GM23248 (cell line): ENCODE measurements around the gene RTN3. TPM values are rescaled to one million over a fixed set of nuclear protein-coding genes. Genes with fewer than 3 reads are reported as not detected.

Experiments
- DNase-seq: peaks from one replicate; pipeline ENCODE4 v3.0.0-alpha.2; 2015
- H2AFZ ChIP-seq: fragments of 200-600 bp; sonication (generic); 2 replicates; pipeline ENCODE4 v1.6.1; 2016; ENCODE audit warnings: antibody characterized with exemption
- H3F3A ChIP-seq: fragments of 200-600 bp; sonication (generic); 2 replicates; pipeline ENCODE4 v1.6.1; 2016; ENCODE audit warnings: mild to moderate bottlenecking, antibody characterized with exemption, mixed run types; ENCODE audit not compliant: insufficient read depth
- H3K27ac ChIP-seq: fragments of 200-600 bp; sonication (generic); 2 replicates; pipeline ENCODE4 v1.5.1; 2016; ENCODE audit warnings: mild to moderate bottlenecking
- H3K27me3 ChIP-seq: fragments of 200-600 bp; sonication (generic); replicated peaks from 2 replicates; pipeline ENCODE4 v1.6.1; 2016; ENCODE audit warnings: mild to moderate bottlenecking; ENCODE audit not compliant: insufficient read depth
- H3K36me3 ChIP-seq: fragments of 200-600 bp; sonication (generic); 2 replicates; pipeline ENCODE4 v1.6.1; 2016; ENCODE audit warnings: low read depth, mild to moderate bottlenecking
- H3K4me1 ChIP-seq: fragments of 200-600 bp; sonication (generic); 2 replicates; pipeline ENCODE4 v1.6.1; 2016; ENCODE audit warnings: mild to moderate bottlenecking; ENCODE audit not compliant: insufficient read depth
- H3K4me2 ChIP-seq: fragments of 200-600 bp; sonication (generic); one replicate; pipeline ENCODE4 v1.6.1; 2016; ENCODE audit warnings: mild to moderate bottlenecking; ENCODE audit not compliant: unreplicated experiment
- H3K4me3 ChIP-seq: fragments of 200-600 bp; sonication (generic); 2 replicates; pipeline ENCODE4 v1.5.1; 2016; ENCODE audit warnings: mild to moderate bottlenecking
- H3K79me2 ChIP-seq: fragments of 200-600 bp; sonication (generic); 2 replicates; pipeline ENCODE4 v1.6.1; 2016; ENCODE audit warnings: mild to moderate bottlenecking; ENCODE audit not compliant: insufficient read depth
- H3K9ac ChIP-seq: fragments of 200-600 bp; sonication (generic); 2 replicates; pipeline ENCODE4 v1.6.1; 2016; ENCODE audit warnings: mild to moderate bottlenecking
- H3K9me2 ChIP-seq: fragments of 200-600 bp; sonication (generic); 2 replicates; pipeline ENCODE4 v1.6.1; 2016; ENCODE audit warnings: mixed run types, mild to moderate bottlenecking, moderate library complexity; ENCODE audit not compliant: insufficient read depth
- H3K9me3 ChIP-seq: fragments of 200-600 bp; sonication (generic); one replicate; pipeline ENCODE4 v1.6.1; 2017; ENCODE audit warnings: low read depth
- H4K20me1 ChIP-seq: fragments of 200-600 bp; sonication (generic); 2 replicates; pipeline ENCODE4 v1.6.0; 2016; ENCODE audit not compliant: insufficient read depth
- EZH2 ChIP-seq: fragments of 200-600 bp; sonication (generic); IDR thresholded peaks from 2 replicates; pipeline ENCODE4 v1.6.1; 2018; ENCODE audit warnings: antibody characterized with exemption, mild to moderate bottlenecking; ENCODE audit not compliant: insufficient read depth, poor library complexity, severe bottlenecking
- EZH2phosphoT487 ChIP-seq: fragments of 200-600 bp; sonication (generic); IDR thresholded peaks from 2 replicates; pipeline ENCODE4 v1.6.1; 2018; ENCODE audit warnings: antibody characterized with exemption, moderate library complexity, mild to moderate bottlenecking, low read depth; ENCODE audit not compliant: insufficient read depth
- WGBS, 2 experiments: methylation state at CpG; one replicate each; pipeline ENCODE4 v1.1.6; 2015 to 2017; ENCODE audit warnings: low lambda C conversion rate in 2 of 2, low coverage in 1 of 2; ENCODE audit errors: missing lambda C conversion rate in 2 of 2; 5-methylcytosine and 5-hydroxymethylcytosine counted together
- in situ Hi-C: fragments of 300-500 bp; cut with MboI; formaldehyde crosslinking; loops from 2 replicates; pipeline ENCODE4 v1.15.0; 2020
- polyA plus RNA-seq: library from polyadenylated mRNA; unstranded; fragments of >200 nt; fragmentation: Nextera tagmentation; extraction: Ambion mirVana; gene quantifications from 2 replicates; pipeline ENCODE4 v1.2.1, GENCODE V29; 2016
- total RNA-seq: library from RNA; depleted of rRNA; stranded (reverse); fragments of >200 nt; shearing (Covaris generic); gene quantifications from 2 replicates; pipeline ENCODE4 v1.2.3, GENCODE V29; 2014

The RTN3 gene
- total and polyA plus RNA-seq, 2 experiments from 2014 or later: 113 to 123 TPM

- 29 to 35% methylated on average over 1 of the region's 1 CpG for WGBS, 2 experiments
- peaks cover 41% of the 10 kb centered on the region for H3K4me1 ChIP-seq
- H3K27ac ChIP-seq: peak overlapping the region; percentile 63
- DNase-seq: peak; percentile 29
- peak overlapping the region; percentile 38 for H3K4me2 ChIP-seq
- no peaks in the 10 kb centered on the region for H3K27me3 ChIP-seq
- H3K9me2 ChIP-seq: no peaks in the 10 kb centered on the region
- no peaks in the 10 kb centered on the region for H3K36me3 ChIP-seq
- H2AFZ ChIP-seq: peak overlapping the region; percentile 2; the same call in 1 of the 2 replicates
- no peaks in the 10 kb centered on the region for H4K20me1 ChIP-seq
- no peaks in the 10 kb centered on the region for H3K9me3 ChIP-seq
- in situ Hi-C loops: no loop called here
- peaks cover 49% of the 10 kb centered on the region for H3F3A ChIP-seq
- H3K79me2 ChIP-seq: peaks cover 21% of the 10 kb centered on the region
- H3K9ac ChIP-seq: no peak overlapping the region; the same call in 1 of the 2 replicates
- no peak for TF ChIP-seq EZH2
- TF ChIP-seq EZH2phosphoT487: no peak
- no peak overlapping the region for H3K4me3 ChIP-seq
Observed at GRCh38 chr11:63672936-63673539, 8.3 kb upstream of the RTN3 start.

- 1 to 4% methylated on average over 4 of the region's 4 CpGs for WGBS, 2 experiments
- Histone ChIP-seq H4K20me1 (no peaks in the 10 kb centered on the region), H3K4me3 (no peak overlapping the region), H2AFZ (0 out of 2 replicates have a peak overlapping the region, but pooled peaks have one; percentile 2), H3K27me3 (no peaks in the 10 kb centered on the region), H3K36me3 (no peaks in the 10 kb centered on the region), H3K27ac (peak overlapping the region; percentile 63), H3F3A (peaks cover 43% of the 10 kb centered on the region), H3K9me2 (no peaks in the 10 kb centered on the region), H3K9ac (no peak overlapping the region; the same call in 1 of the 2 replicates), H3K9me3 (no peaks in the 10 kb centered on the region), H3K4me1 (peaks cover 35% of the 10 kb centered on the region), H3K4me2 (peak overlapping the region; percentile 38), H3K79me2 (peaks cover 21% of the 10 kb centered on the region)
- DNase-seq: peak; percentile 72
- in situ Hi-C loops: no loop called here
- TF ChIP-seq EZH2phosphoT487 (no peak), EZH2 (no peak)
Observed at GRCh38 chr11:63673579-63673978, 7.7 kb upstream of the RTN3 start.

GRCh38 chr11:63680834-63681320 is 423 bp upstream of the RTN3 start:
- in situ Hi-C loops: no loop called here
- TF ChIP-seq EZH2: no peak
- Histone ChIP-seq H3K4me1 (peaks cover 22% of the 10 kb centered on the region; the same call in 1 of the 2 replicates), H3K9ac (peak overlapping the region; percentile 43; the same call in 1 of the 2 replicates), H2AFZ (peak overlapping the region; percentile 94), H3K9me2 (no peaks in the 10 kb centered on the region), H3K79me2 (peaks cover 44% of the 10 kb centered on the region), H3K4me2 (peak overlapping the region; percentile 82), H3K4me3 (peak overlapping the region; percentile 83), H3F3A (peaks cover 21% of the 10 kb centered on the region), H3K27ac (peak overlapping the region; percentile 28), H3K36me3 (no peaks in the 10 kb centered on the region), H3K9me3 (no peaks in the 10 kb centered on the region), H3K27me3 (no peaks in the 10 kb centered on the region), H4K20me1 (no peaks in the 10 kb centered on the region)
- DNase-seq: peak; percentile 30
- 13 to 17% methylated on average over 17 to 18 of the region's 18 CpGs for WGBS, 2 experiments

DNA sequence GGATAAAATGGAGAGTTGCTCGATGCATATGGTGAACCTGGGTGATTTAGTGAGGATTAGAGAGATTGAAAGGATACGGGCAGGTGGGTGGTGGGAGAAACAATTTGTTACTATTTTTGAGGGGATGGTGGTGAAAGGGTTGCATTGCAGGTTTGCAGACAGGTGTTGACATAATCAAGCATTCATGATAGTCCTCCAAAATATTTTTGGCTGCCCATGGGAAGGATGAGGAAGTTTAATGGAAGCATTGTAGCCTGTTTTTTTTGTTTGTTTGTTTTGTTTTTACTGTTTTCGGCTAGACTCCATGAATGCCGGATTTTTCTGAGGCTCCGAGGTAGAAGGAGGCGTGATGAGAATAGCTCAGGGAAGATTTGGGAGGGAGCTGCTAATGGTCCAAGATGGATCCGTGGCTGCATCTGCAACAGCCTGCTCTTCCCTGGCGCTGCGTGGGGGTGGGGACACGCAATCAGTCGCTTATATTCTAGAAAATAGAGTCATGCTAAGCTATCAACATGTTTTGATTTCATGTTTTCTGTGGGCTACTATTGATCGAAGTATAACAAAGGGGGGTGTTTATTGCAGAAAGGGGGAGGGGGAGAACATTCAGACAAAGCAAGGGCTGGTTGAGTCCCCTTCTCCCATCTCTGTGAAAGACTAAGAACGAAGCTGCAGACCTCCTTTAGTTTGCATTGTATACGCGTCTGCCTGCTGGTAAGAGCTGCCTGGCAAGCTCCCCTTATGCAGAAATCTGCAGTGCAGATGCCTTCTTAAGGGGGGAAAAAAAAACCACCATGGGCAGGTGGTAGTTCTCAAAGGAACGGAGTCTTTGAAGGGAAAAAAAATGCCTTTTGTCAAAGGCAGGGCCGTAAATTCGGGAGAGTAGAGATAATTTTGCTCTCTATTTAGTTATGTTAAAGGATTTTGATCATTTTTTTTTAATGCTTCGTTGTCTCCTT is 1.0 kb downstream of the RTN3 start:
- Histone ChIP-seq H3K4me1 (peaks cover 28% of the 10 kb centered on the region), H3K27ac (peak overlapping the region; percentile 75), H3K9me2 (no peaks in the 10 kb centered on the region), H3K36me3 (no peaks in the 10 kb centered on the region), H3F3A (peaks cover 26% of the 10 kb centered on the region), H3K4me2 (peak overlapping the region; percentile 95), H3K79me2 (peaks cover 59% of the 10 kb centered on the region), H3K27me3 (no peaks in the 10 kb centered on the region), H3K4me3 (peak overlapping the region; percentile 83), H3K9me3 (no peaks in the 10 kb centered on the region), H3K9ac (peak overlapping the region; percentile 83), H2AFZ (peak overlapping the region; percentile 80), H4K20me1 (no peaks in the 10 kb centered on the region)
- peak; percentile 74 for DNase-seq
- TF ChIP-seq EZH2 (no peak), EZH2phosphoT487 (no peak)
- in situ Hi-C loops: no loop called here
- WGBS, 2 experiments: 3 to 5% methylated on average over 19 of the region's 19 CpGs
